Left renal cortex interstitium (tissue), 4 donors: ENCODE data around the gene DMAC1. TPM values are rescaled to one million over a fixed set of nuclear protein-coding genes. Genes with fewer than 3 reads are reported as not detected.

Source experiments
- DNase-seq, 4 donors: peaks; one replicate each; pipeline ENCODE4 v3.0.0-alpha.2; 2013; ENCODE audit warnings: low read depth in 4 of 4, low spot score in 2 of 4, missing footprints in 1 of 4
- polyA plus RNA-seq, 4 donors: library from polyadenylated mRNA; unstranded; fragments of 120-200 nt; gene quantifications; one replicate each; pipeline ENCODE4 v1.2.1, GENCODE V29; 2013; ENCODE audit not compliant: insufficient read length in 4 of 4

Gene DMAC1
- polyA plus RNA-seq = 10 to 100 TPM; 70.6 to 97.2 (median 82.2) TPM

- DNase-seq = peak; percentile 48 to 82 (median 70)
Measured at GRCh38 chr9:7799234-7799943, at the start of gene DMAC1. DMAC1 (minus strand) TSS chr9:7799778; CDS start chr9:7799734, 44 bp downstream.

GRCh38 chr9:7849362-7849761 is 49.8 kb upstream of the DMAC1 start:
- no peak for DNase-seq

GRCh38 chr9:7848498-7848897 is 48.9 kb upstream of the DMAC1 start:
- DNase-seq = no peak

GRCh38 chr9:7844242-7844641 is 44.7 kb upstream of the DMAC1 start:
- DNase-seq = no peak

GRCh38 chr9:7841831-7842230 is 42.3 kb upstream of the DMAC1 start:
- DNase-seq = no peak

- no peak for DNase-seq
Measured at GRCh38 chr9:7834531-7834930, 35.0 kb upstream of the DMAC1 start.

GRCh38 chr9:7828334-7828733 is 28.8 kb upstream of the DMAC1 start:
- DNase-seq = no peak

GRCh38 chr9:7827792-7828191 is 28.2 kb upstream of the DMAC1 start:
- DNase-seq = no peak

- no peak for DNase-seq
Measured at GRCh38 chr9:7827056-7827455, 27.5 kb upstream of the DMAC1 start.

- DNase-seq = no peak
Measured at GRCh38 chr9:7823651-7824050, 24.1 kb upstream of the DMAC1 start.

GRCh38 chr9:7819984-7820383 is 20.4 kb upstream of the DMAC1 start:
- no peak for DNase-seq

GRCh38 chr9:7816021-7816420 is 16.4 kb upstream of the DMAC1 start:
- no peak for DNase-seq

- DNase-seq = no peak
Measured at GRCh38 chr9:7813030-7813429, 13.5 kb upstream of the DMAC1 start.

GRCh38 chr9:7811677-7812076 is 12.1 kb upstream of the DMAC1 start:
- DNase-seq = no peak

GRCh38 chr9:7802666-7803065 is 3.1 kb upstream of the DMAC1 start:
- DNase-seq = no peak

- DNase-seq = no peak
Measured at GRCh38 chr9:7799944-7800285, 337 bp upstream of the DMAC1 start.

- no peak for DNase-seq
Measured at GRCh38 chr9:7794196-7794595, 5.4 kb downstream of the DMAC1 start.

- DNase-seq = no peak
Measured at GRCh38 chr9:7791394-7791793, 8.2 kb downstream of the DMAC1 start.

GRCh38 chr9:7790819-7791182 is 8.8 kb downstream of the DMAC1 start:
- no peak for DNase-seq

GRCh38 chr9:7790022-7790818 is 9.4 kb downstream of the DMAC1 start:
- DNase-seq = no peak

GRCh38 chr9:7788772-7789171 is 10.8 kb downstream of the DMAC1 start:
- DNase-seq = no peak

- DNase-seq = no peak
Measured at GRCh38 chr9:7785813-7786212, 13.8 kb downstream of the DMAC1 start.
